Adipocyte (in vitro differentiated cells): ENCODE data around the gene SORCS2.

Experiments used
- DNase-seq: peaks from one replicate; pipeline ENCODE4 v3.0.0-alpha.2; 2015; ENCODE audit warnings: low read depth
- H3K27me3 ChIP-seq: replicated peaks from 2 replicates; pipeline ENCODE4 v1.7.0; 2013; ENCODE audit warnings: mild to moderate bottlenecking, low read length, moderate library complexity; ENCODE audit not compliant: control insufficient read depth, insufficient read depth
- H3K36me3 ChIP-seq: 2 replicates; pipeline ENCODE4 v1.7.0; 2013; ENCODE audit warnings: low read length, mild to moderate bottlenecking, moderate library complexity; ENCODE audit not compliant: control insufficient read depth, insufficient read depth, severe bottlenecking
- H3K4me1 ChIP-seq: 2 replicates; pipeline ENCODE4 v1.7.0; 2013; ENCODE audit warnings: mild to moderate bottlenecking, low read length, moderate library complexity; ENCODE audit not compliant: control insufficient read depth, insufficient read depth
- H3K4me3 ChIP-seq: 2 replicates; pipeline ENCODE4 v1.7.0; 2013; ENCODE audit warnings: mild to moderate bottlenecking, low read length, moderate library complexity
- H3K9ac ChIP-seq: 2 replicates; pipeline ENCODE4 v1.7.0; 2013; ENCODE audit warnings: mild to moderate bottlenecking, low read length, moderate library complexity
- H3K9me3 ChIP-seq: 2 replicates; pipeline ENCODE4 v1.7.0; 2013; ENCODE audit warnings: mild to moderate bottlenecking, low read length, moderate library complexity; ENCODE audit not compliant: control insufficient read depth

SORCS2 gene

GRCh38 chr4:7637971-7638370, 445.6 kb downstream of the SORCS2 start:
- Histone ChIP-seq H3K27me3 (peaks cover 9% of the 10 kb centered on the region), H3K9me3 (no peaks in the 10 kb centered on the region), H3K4me1 (peaks cover 6% of the 10 kb centered on the region), H3K4me3 (no peak overlapping the region), H3K36me3 (no peaks in the 10 kb centered on the region), H3K9ac (no peak overlapping the region)
- no peak for DNase-seq

DNA sequence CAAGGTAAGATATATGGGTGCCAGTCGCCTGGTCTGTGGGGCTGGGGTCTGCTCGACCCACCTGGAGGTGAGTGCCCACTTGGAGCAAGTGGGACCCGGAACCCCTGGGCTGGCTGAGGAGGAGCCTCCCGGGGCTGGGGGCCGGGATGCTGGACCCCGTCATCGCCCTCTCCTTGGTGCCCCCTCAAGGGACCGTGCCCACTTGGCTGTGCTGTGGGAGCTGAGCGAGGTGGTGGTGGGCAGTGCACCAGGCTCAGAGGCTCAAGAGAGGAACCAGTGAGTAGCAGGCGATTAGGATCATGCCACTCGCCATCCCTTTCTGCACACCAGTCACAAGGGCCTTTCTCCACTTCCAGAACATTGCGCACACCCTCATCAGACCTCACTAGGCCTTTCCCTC, 446.2 kb downstream of the SORCS2 start:
- Histone ChIP-seq H3K9me3 (no peaks in the 10 kb centered on the region), H3K36me3 (no peaks in the 10 kb centered on the region), H3K27me3 (peaks cover 9% of the 10 kb centered on the region), H3K4me3 (no peak overlapping the region), H3K9ac (no peak overlapping the region), H3K4me1 (peaks cover 7% of the 10 kb centered on the region)
- DNase-seq, result no peak

- no peak for DNase-seq
- H3K27me3 ChIP-seq, result peaks cover 9% of the 10 kb centered on the region
- peaks cover 7% of the 10 kb centered on the region for H3K4me1 ChIP-seq
- no peak overlapping the region for H3K4me3 ChIP-seq
- no peaks in the 10 kb centered on the region for H3K36me3 ChIP-seq
- H3K9me3 ChIP-seq, result peaks cover 6% of the 10 kb centered on the region
- H3K9ac ChIP-seq, result no peak overlapping the region
These were observed 446.8 kb downstream of the SORCS2 start for GRCh38 chr4:7638984-7639789.

- Histone ChIP-seq H3K36me3 (no peaks in the 10 kb centered on the region), H3K4me1 (peaks cover 4% of the 10 kb centered on the region), H3K27me3 (peaks cover 9% of the 10 kb centered on the region), H3K9ac (no peak overlapping the region), H3K9me3 (peaks cover 10% of the 10 kb centered on the region), H3K4me3 (no peak overlapping the region)
- no peak for DNase-seq
These were observed 447.8 kb downstream of the SORCS2 start for GRCh38 chr4:7640136-7640535.

- Histone ChIP-seq H3K9ac (no peak overlapping the region), H3K36me3 (no peaks in the 10 kb centered on the region), H3K27me3 (peaks cover 5% of the 10 kb centered on the region), H3K9me3 (peaks cover 10% of the 10 kb centered on the region), H3K4me3 (no peak overlapping the region), H3K4me1 (peaks cover 6% of the 10 kb centered on the region)
- no peak for DNase-seq
These were observed 449.4 kb downstream of the SORCS2 start for GRCh38 chr4:7641712-7642111.

- Histone ChIP-seq H3K4me1 (peaks cover 10% of the 10 kb centered on the region), H3K27me3 (peaks cover 5% of the 10 kb centered on the region), H3K9me3 (peaks cover 10% of the 10 kb centered on the region), H3K36me3 (no peaks in the 10 kb centered on the region), H3K9ac (no peak overlapping the region), H3K4me3 (no peak overlapping the region)
- DNase-seq, result no peak
These were observed 450.6 kb downstream of the SORCS2 start for GRCh38 chr4:7642741-7643458.

GRCh38 chr4:7645158-7645557, 452.8 kb downstream of the SORCS2 start:
- H3K9me3 ChIP-seq, result peaks cover 10% of the 10 kb centered on the region
- H3K36me3 ChIP-seq, result no peaks in the 10 kb centered on the region
- no peak for DNase-seq
- peaks cover 10% of the 10 kb centered on the region for H3K4me1 ChIP-seq
- peaks cover 5% of the 10 kb centered on the region for H3K27me3 ChIP-seq
- H3K9ac ChIP-seq, result no peak overlapping the region
- no peak overlapping the region for H3K4me3 ChIP-seq

GRCh38 chr4:7645956-7646355, 453.6 kb downstream of the SORCS2 start:
- Histone ChIP-seq H3K27me3 (peaks cover 5% of the 10 kb centered on the region), H3K9me3 (peaks cover 10% of the 10 kb centered on the region), H3K4me1 (peaks cover 11% of the 10 kb centered on the region), H3K9ac (no peak overlapping the region), H3K4me3 (no peak overlapping the region), H3K36me3 (no peaks in the 10 kb centered on the region)
- no peak for DNase-seq

GRCh38 chr4:7646384-7647061, 454.2 kb downstream of the SORCS2 start:
- Histone ChIP-seq H3K9me3 (peaks cover 10% of the 10 kb centered on the region), H3K9ac (no peak overlapping the region), H3K4me1 (peaks cover 16% of the 10 kb centered on the region), H3K27me3 (peaks cover 5% of the 10 kb centered on the region), H3K4me3 (no peak overlapping the region), H3K36me3 (no peaks in the 10 kb centered on the region)
- peak; percentile 50 for DNase-seq

- peaks cover 1% of the 10 kb centered on the region for H3K27me3 ChIP-seq
- no peak for DNase-seq
- H3K4me1 ChIP-seq, result peaks cover 23% of the 10 kb centered on the region
- no peak overlapping the region for H3K4me3 ChIP-seq
- H3K36me3 ChIP-seq, result no peaks in the 10 kb centered on the region
- no peak overlapping the region for H3K9ac ChIP-seq
- peaks cover 10% of the 10 kb centered on the region for H3K9me3 ChIP-seq
These were observed 454.8 kb downstream of the SORCS2 start for GRCh38 chr4:7647186-7647585.
